NB4 (cell line): ENCODE measurements around the gene OR2T27.
"Not testable (repeated sequence)": the region's sequence is repeated elsewhere in the genome, so short reads cannot be mapped to it uniquely, and the experiment has no call there.

Experiments used
- MYC ChIP-seq: IDR thresholded peaks from 2 replicates; pipeline ENCODE4 v1.6.1; 2011; ENCODE audit warnings: low read depth, low read length
- TF ChIP-seq, protein P1 (sequence below): IDR thresholded peaks from one replicate; pipeline ENCODE4 v1.5.1; 2012; ENCODE audit warnings: low read depth, low read length
- TF ChIP-seq, protein P2 (sequence below): IDR thresholded peaks from 2 replicates; pipeline ENCODE4 v1.6.1; 2011; ENCODE audit warnings: low read depth, low read length

DNA sequence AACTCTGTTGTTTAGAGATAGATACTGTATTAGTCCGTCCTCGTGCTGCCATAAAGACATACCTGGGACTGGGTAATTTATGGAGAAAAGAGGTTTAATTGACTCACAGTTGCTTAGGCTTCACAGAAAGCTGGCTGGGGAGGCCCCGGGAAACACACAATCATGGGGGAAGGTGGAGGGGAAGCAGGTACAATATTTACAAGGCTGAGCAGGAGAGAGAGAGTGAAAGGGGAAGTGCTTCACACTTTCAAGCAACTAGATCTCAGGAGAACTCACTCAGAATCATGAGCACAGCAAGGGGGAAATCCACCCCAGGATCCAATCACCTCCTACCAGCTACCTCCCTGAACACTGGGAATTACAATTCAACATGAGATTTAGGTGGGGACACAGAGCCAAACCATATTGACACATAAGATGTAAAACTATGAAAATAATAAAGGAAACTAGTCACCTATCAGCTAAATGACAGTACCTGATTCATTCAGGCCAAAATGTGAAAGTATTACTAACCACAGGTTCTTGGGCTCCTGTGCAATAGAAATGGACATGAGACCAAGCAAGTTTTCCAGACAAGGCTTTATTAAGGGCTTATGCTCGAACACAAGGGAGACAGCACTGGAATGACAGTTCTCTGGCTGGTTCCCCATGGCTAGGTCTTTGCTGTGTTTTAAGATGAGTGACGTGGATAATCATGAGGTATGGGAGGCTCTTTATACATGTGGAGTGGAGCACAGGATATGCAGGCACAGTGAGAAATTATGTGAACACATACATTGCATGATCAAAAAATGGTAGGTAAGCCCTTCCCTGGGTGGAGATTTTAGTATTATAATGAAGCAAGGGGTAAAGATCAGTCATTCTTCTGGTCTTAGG, 8.4 kb upstream of the OR2T27 start:
- TF ChIP-seq, protein P1, sequence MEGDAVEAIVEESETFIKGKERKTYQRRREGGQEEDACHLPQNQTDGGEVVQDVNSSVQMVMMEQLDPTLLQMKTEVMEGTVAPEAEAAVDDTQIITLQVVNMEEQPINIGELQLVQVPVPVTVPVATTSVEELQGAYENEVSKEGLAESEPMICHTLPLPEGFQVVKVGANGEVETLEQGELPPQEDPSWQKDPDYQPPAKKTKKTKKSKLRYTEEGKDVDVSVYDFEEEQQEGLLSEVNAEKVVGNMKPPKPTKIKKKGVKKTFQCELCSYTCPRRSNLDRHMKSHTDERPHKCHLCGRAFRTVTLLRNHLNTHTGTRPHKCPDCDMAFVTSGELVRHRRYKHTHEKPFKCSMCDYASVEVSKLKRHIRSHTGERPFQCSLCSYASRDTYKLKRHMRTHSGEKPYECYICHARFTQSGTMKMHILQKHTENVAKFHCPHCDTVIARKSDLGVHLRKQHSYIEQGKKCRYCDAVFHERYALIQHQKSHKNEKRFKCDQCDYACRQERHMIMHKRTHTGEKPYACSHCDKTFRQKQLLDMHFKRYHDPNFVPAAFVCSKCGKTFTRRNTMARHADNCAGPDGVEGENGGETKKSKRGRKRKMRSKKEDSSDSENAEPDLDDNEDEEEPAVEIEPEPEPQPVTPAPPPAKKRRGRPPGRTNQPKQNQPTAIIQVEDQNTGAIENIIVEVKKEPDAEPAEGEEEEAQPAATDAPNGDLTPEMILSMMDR, result not testable (repeated sequence)
- not testable (repeated sequence) for TF ChIP-seq MYC
- TF ChIP-seq, protein P2, sequence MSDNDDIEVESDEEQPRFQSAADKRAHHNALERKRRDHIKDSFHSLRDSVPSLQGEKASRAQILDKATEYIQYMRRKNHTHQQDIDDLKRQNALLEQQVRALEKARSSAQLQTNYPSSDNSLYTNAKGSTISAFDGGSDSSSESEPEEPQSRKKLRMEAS, result not testable (repeated sequence)
